Dermis microvascular lymphatic vessel endothelial cell (primary cell): ENCODE measurements around the gene ODC1. TPM values are rescaled to one million over a fixed set of nuclear protein-coding genes. Genes with fewer than 3 reads are reported as not detected.

ENCODE experiments used
- DNase-seq, 2 donors: peaks; one replicate each; pipeline versions ENCODE4 v3.0.0 to v3.0.0-alpha.2; 2010; ENCODE audit warnings: low read depth in 2 of 2
- total RNA-seq: library from RNA; depleted of rRNA; stranded (reverse); fragments of >200 nt; gene quantifications from 2 replicates; pipeline ENCODE4 v1.2.1, GENCODE V29; 2014

The ODC1 gene
- total RNA-seq, 1 donor from 2014 or later = 71.6 TPM

DNA sequence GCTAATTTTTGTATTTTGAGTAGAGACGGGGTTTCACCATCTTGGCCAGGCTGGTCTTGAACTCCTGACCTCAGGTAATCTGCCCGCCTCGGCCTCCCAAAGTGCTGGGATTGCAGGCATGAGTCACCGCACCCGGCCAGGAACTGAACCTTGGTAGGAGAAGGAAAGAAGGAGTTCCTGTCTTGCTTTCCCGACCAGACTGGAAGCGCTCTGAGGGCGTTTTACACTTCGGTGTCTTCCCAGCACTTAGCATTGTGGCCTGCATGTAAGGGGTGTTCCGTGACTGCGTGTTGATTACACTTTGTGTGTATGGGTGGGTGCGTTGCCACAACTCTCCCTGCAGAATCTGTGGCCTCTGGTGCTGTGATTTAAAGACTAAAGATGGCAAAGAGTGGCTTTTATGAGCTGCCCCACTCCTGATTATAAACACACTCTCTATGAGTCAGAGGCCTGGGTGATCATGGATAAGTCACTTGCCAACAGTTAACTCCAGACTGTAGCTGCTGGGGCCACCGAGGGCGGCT is 46.0 kb downstream of the ODC1 start:
- DNase-seq = peak in 1 of 2 donors; percentile 59

DNA sequence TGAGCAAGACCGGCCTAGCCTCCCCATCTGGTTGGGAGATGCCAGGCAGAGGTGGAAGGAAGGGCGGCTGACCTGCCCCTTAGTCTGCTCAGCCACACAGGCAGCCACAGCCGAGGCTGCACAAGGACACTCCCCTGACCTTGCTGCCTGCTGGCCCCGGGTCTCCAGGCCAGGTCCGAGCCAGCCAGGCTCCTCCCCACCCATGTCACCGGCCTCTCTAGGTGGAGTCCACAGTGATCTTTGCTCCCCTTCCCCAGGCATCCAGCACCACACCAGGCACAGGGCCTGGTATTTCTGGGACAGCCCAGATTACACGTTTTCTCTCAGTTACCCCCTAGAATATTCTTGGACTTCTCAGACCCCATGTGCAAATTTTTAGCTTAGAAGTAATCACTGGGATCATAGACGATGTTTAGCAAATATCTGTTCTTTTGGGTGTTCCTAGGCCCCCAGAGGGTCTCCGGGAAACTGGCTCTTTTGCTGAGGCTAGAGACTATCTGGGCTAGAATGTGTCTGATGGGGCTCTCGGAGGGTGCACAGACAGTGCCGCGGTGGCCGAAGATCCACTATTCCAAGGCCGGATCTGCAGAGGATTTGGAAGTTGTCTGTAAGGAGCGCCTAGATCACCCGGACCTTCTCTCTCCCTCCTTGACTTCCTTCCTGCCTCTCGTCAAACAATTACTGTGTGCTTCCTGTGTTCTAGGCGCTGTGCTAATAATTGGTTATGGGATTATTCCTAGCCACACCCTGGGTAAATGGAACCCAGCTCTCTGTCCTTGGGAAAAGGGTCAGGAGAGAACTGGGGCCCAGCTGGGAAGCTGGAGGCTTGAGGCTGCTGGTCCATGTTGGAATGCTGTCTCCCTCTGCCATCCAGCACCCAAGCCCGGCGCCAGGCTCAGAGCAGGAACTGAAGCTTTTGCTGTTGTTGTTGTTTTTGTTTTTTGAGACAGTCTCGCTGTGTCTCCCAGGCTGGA is 46.9 kb downstream of the ODC1 start:
- DNase-seq = no peak

DNA sequence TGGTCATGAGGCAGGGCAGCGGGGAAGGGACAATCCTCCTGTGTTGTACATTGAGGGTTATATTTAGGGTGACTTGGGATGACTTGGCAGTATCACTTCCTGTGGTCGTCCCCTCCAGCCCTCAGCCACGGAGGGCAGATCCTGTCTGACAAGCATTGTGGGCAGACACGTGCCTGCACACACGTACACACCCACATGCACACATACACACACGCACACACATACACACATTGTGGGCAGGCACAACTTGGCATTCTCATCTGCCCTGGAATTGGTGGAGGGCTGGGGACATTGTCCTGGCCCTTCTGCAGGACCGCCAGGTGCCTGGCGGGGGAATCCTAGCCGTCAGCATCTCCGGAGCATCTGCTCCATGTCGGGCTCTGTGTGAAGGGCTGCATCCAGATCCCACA is 47.6 kb downstream of the ODC1 start:
- no peak for DNase-seq

DNA sequence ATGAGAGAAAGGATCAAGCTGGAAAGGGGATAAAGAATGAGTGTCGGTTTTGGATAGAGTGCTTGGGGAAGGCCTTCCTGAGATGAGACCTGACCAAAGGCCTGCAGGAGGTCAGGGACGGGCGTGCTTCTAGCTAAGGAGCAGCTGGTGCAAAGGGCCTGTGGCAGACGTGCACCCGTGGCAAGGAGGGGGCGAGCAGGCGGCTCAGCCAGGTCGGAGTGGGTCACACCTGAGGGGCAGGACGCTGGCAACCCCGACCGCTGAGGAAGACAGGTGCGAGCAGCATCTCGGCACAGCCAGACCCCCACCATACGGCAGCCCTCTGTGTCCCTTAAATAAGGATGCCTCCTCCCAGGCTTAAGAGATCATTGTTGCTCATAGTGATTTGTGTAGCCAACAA is 48.1 kb downstream of the ODC1 start:
- DNase-seq = no peak

DNA sequence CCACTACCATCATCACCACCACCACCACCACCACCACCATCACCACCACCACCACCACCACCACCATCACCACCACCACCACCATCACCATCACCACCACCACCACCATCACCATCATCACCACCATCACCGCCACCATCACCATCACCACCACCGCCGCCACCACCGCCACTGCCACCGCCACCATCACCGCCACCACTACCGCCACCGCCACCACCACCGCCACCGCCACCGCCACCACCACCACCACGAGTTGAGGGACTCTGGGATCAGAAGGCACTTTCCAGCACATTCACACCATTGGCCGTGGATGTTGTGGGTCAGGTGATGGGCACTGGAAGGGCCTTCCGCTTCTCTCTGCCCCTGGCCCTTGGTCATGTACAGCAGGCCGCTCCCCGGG is 48.8 kb downstream of the ODC1 start:
- no peak for DNase-seq

DNA sequence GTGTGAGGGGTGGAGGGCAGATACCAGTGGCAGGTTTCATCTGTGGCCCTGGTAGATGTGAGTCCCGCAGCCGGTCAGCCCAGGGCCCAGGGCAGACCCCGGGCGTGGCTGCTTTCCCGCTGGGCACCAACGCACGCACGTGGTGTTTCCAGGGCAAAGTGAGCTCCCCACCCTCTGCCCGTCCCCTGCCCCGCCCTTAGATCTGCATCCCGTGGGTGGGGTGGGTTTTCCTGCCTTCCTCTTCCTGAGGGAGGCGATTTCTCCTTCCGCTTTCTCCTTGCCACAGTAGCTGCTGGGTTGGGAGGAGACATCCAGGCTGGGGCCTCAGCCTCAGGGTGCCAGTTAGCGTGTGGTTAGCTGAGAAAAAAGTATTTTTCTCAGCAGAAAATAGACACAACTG is 49.6 kb downstream of the ODC1 start:
- no peak for DNase-seq

DNA sequence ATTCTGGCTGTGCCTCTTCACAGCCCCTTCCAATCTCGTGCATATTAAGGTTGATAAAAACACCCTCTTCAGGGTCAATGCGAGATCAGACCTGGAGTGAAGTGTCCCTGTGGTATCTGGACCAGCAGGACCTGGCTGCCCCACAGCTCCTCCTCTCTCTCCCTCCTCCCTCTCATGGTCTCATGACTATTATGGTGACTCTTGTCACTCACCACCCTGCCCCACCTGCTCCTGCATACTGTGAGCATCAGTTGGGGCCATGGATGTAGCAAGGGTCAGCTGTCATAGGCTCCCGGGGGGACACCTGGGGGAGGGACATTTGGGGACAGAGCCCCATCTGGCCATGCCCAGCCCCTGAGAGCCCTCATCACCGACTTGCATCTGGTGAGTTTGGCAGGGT is 50.2 kb downstream of the ODC1 start:
- DNase-seq = no peak

DNA sequence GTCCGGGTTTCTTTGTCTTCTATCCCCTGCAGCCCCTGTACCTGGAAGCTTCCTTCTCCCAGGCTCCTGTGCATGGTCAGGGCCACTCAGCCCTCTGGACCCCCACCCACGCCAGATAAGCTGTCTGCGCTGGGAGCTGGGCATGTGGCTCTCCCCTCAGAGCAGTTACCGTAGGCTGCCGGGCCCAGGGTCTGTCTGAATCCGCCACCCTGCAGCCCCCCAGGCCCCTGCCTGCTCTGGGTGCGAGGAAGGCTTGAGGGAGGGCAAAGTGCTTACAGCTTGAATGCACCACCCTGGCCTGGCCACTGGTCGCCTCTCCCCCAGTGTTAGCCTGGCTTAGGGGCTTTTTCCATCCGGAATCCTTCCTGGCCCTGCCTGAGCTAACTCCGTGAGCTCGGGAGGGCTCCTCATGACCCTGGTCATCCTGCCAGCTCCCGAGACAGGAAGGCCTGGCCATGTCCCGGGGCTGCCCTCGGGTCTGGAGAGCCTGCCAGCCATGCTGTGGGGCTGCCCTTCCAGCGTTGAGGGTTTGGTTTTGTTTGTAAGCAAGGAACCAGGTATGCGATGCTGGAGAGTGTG is 50.7 kb downstream of the ODC1 start:
- no peak for DNase-seq

DNA sequence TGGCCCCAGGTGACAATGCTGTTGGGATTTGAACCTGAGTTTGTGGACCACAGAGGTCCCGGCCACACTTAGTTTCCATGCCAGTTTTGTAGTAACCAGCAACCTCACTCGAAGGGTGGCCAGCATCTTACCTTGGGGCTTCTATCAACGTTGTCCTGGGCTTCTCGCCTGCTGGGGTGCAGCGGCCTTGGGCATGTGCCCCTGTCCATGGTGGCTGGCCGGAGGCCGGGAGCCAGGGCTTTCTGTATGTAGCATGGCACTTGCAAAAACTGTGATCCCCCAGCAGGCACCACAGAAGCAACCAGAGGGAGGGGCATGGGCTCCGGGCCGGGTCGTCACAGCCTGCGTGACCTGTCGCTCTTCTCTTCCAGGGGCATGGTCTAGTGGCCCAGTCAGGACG is 51.7 kb downstream of the ODC1 start:
- DNase-seq = no peak

DNA sequence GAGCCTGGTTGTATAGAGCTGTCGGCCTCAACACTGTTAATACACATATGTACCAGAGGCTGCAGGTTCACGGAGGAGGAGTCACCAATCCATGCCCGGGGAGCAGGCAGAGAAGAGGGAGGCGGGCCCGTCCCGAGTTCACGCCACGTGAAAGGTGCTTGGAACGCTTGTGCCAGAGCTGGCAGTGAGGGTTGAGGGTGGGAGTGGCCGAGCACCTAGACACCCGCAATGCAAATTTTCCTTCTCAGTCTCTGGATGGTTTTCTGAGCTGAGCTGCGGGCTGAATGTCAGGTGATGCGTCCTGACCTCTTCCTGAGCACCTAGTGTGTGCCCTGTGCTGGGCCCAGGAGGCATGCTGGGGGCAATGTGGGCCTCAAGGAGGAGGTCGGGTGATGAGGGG is 52.2 kb downstream of the ODC1 start:
- no peak for DNase-seq

DNA sequence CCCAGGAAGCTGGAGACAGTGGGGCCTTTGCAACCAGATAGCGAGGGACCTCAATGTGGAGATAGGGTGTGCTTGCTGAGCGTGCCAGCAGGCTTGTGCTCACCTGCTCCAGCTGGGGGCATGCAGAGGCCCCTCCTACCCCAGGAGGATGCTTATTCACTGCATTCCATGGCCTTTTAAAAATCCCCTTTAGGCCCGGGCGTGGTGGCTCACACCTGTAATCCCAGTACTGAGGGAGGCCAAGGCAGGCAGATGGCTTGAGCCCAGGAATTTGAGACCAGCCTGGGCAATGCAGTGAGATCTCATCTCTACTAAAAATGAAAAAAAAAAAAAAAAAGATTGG is 54.5 kb downstream of the ODC1 start:
- no peak for DNase-seq

DNA sequence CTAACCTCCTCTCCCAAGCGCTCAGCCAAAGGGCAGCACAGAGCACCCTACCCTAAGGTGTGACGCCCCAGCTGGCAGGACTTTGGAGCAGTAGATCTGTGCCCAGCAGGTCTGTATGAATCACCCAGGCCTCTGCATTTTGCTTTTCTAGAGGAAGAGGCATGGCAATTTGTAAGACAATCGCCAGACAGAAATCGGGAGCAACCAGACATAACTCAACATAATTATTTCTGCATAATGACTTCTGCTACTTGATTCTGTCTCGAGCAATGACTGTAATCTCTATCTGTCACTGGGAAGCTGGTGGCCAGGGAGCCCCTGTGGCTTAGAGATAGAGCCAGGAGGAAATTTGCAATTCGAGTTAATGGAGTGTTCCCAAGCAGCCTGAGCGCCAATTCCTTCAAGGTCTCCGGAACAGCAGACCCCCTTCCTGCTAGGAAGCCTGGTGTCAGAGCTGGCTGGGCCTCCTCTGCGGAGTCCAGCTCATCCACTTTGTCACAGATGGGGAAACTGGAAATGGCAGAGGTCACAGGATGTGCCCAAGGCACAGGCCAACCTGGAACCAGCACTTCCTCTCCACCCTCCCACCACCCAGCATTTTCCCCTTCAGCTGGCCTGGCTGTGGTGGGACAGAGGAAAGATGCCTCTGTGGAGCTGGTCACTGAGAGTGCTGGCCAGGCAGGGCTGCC is 55.0 kb downstream of the ODC1 start:
- no peak for DNase-seq

DNA sequence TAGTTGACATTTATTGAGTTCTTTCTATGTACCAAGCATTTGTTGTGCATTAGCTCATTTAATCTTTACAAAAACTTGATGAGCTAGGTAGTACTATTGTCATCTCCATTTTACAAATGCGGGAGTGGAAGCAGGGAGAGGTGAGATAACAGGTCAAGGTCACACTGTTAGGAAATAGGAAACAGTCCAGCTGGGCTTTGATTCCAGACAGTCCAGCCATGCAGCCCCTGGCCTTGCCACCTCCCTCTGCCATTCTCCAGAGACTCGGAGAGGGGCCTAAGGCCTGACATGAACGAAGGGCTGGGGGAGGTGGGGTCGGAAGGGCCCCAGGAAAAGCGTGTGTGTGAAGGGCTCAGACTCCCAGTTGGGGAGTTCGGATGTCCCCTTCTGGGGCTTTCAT is 55.6 kb downstream of the ODC1 start:
- DNase-seq = no peak

DNA sequence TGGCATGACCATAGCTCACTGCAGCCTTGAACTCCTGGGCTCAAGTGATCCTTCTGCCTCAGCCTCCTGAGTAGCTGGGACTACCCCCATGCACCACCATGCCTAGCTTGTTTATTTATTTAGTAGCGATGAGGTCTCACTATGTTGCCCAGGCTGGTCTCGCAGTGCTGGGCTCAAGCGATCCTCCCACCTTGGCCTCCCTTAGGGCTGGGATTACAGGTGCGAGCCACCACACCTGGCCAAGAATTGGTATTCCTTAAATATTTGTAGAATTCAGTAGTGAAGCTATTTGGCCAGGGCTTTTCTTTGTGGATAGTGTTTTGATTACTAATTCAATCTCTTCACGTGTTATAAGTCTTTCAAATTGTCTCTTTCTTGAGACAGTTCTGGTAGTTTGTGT is 56.0 kb downstream of the ODC1 start:
- no peak for DNase-seq

DNA sequence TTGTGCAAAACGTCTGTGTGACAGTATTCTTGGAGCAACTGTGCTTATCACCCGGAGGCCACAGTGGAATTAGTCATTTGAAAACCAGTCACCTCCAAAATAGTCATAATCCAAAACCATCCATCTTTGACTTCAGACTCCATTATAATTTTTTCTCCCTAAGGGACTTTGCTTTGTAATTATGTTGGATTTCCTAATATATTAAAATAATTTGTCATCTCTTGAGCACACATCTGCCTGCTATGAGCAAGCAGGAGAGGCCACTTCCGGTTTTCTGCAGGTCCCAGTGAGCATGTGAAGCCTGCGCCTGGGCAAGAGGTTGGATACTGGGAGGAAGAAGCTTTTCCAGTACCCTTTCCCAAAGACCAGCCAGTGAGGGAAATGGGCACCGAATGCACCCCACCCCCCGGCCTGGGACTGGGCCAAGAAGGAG is 57.7 kb downstream of the ODC1 start:
- no peak for DNase-seq

Other genes starting within 250 kb of the ODC1 start
- 34.3 and 45.3 TPM in 2 replicates for gene HPCAL1, start 145.4 kb downstream of the ODC1 start, total RNA-seq
- gene NOL10, start 241.6 kb upstream of the ODC1 start, total RNA-seq = 23.1 and 27.3 TPM in 2 replicates